GM20000 (cell line): ENCODE data around the gene KCNC1.

ENCODE experiments used
- DNase-seq: peaks from one replicate; pipeline ENCODE4 v3.0.0; 2012; ENCODE audit warnings: low spot score
- TF ChIP-seq, protein P1 (sequence below): IDR thresholded peaks from 2 replicates; pipeline ENCODE4 v1.5.1; 2012; ENCODE audit warnings: mild to moderate bottlenecking, control low read depth; ENCODE audit errors: extremely low read depth, missing control alignments

KCNC1 gene

DNA sequence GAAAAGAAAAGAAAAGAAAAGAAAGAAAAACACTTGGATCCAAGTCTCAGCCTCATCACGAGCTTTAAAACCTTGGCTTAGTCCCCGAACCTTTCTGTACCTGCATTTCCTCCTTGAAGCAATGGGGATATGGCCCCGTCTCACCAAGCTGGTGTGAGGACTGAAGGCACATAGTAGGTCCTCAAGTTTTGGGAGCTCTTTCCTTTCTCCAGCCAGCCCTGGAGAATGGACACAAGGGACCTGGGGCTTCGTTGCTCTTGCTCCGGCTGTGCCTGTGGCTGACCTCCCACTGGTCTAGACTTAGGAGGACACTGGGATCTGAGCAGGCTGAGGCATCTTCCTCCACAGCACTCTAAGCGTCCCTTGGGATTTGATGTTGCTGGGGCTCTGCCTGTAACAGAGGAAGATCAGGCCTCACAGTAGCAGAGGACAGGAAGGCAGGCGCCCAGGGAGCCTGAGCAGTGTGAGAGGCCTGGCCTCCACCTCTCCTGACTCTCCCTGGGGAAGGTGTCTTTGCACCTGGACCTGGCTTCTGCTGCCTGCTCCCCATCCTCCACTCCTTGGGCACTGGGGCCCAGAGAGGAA lies 32.8 kb downstream of the KCNC1 start:
- TF ChIP-seq, protein P1, sequence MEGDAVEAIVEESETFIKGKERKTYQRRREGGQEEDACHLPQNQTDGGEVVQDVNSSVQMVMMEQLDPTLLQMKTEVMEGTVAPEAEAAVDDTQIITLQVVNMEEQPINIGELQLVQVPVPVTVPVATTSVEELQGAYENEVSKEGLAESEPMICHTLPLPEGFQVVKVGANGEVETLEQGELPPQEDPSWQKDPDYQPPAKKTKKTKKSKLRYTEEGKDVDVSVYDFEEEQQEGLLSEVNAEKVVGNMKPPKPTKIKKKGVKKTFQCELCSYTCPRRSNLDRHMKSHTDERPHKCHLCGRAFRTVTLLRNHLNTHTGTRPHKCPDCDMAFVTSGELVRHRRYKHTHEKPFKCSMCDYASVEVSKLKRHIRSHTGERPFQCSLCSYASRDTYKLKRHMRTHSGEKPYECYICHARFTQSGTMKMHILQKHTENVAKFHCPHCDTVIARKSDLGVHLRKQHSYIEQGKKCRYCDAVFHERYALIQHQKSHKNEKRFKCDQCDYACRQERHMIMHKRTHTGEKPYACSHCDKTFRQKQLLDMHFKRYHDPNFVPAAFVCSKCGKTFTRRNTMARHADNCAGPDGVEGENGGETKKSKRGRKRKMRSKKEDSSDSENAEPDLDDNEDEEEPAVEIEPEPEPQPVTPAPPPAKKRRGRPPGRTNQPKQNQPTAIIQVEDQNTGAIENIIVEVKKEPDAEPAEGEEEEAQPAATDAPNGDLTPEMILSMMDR: no peak
- DNase-seq: no peak

DNA sequence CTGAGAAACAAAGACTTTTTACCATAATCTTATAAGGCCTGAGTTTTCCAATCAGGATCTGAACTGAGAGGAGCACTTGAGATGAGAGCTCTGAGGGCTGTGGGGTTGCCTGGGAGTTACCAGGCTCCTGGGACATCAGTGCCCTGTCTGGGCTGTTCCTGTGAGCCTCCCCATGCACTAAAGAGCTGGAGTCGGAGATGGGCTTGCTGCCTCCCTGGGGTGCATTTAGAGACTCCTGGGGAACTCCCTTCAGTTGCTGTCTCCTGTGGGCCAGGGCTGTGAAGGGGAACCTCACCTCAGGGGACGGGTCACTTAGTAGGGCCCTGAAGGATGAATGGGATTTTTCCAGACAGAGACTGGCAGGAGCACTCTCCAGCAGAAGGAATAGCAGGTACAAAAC lies 33.3 kb downstream of the KCNC1 start:
- TF ChIP-seq, protein P1: no peak
- no peak for DNase-seq

DNA sequence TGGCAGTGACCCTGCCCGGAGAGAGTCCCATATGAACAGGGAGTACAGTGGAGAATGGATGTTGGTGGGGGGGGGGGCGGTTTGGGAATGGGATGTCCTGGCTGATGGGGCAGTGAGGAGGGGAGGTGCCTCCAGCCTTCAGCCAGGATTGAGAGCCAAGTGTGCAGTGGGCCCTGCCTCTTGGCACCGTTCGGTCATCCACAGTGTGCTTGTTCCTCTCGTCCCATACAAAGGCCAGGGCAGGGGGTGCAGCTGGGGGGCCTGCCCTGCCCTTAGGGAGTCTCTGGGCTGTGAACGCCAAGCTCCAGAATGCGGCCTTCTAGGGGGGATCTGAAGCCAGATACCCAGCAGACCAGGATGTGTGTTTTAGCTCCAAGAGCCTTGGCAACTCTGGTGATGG lies 34.0 kb downstream of the KCNC1 start:
- TF ChIP-seq, protein P1: no peak
- no peak for DNase-seq

DNA sequence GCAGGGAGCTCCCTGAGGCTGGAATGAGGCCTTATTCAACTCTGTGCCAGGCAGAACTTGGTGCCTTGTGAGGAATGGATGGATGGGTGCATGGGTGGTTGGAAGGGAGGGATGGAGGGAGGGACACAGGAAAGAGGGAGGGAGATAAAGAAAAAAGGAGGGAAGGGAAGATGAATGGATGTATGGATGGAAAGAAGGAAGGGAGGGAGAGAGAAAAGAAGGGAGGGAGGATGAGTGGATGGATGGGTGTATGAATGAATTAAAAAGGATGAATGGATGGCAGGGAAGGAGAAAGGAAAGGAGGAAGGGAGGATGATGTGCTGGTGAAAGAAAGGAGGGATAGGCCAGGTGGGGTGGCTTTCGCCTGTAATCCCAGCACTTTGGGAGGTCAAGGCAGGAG lies 34.6 kb downstream of the KCNC1 start:
- no peak for DNase-seq
- TF ChIP-seq, protein P1: no peak

DNA sequence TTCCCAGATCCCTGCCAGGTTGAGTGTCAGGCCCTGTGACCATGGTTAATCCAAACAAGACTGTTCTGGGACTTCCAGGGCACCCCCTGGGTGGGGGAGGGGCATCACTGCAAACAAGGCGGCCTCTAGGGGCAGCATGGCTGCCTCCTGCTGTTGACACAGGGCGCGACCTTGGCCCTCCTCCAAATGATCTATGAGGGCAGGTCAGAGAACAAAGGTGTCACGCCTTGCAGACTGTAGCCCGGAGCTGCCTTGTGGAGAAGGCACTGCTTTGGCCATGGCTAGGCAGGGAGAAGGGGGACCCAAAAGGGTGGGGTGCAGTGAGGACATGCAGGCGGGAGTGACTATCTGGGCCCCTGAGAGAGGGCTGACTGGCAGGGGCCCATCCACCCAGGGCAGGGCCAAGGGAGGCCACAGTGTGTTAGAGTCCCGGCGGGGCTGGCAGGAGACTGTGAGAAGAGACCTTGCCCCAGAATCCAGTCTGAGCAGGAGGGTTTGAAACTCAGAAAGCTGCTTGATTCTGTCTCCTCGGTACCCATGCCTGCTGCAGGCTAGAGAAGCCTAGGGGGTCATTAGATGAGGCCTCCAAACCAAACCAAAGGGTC lies 35.6 kb downstream of the KCNC1 start:
- no peak for DNase-seq
- TF ChIP-seq, protein P1: no peak

DNA sequence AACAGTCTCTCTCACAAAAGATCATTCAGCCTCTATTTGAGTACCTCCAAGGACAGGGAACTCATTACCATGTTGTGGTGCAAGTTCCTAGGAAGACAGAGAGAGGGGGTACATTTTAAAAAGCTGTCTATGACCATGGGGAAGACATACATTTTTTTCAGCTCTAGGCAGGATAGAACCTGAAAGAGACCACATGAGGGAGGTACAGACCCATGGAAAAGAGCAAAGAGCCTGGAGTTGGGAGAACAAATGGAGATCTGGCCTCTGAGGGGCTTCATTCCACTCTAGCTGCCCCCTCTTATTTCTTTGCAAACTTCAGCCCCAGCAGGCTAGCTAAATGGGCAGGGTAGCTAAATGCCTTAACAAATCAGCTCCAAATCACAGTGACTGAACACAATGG lies 36.3 kb downstream of the KCNC1 start:
- DNase-seq: no peak
- TF ChIP-seq, protein P1: no peak

DNA sequence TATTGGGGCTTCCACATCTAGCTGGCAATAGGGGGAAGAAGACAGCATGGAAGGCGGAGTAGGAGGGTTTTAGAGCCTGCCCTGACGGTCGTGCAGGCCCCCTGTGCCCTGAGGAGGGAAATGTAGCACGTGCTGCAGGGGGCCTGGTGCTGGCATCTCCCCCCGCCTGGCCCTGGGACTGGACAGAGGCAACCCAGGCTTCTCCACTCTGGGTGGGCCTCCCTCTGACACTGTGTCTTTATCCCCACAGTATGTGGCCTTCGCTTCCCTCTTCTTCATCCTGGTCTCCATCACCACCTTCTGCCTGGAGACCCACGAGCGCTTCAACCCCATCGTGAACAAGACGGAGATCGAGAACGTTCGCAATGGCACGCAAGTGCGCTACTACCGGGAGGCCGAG lies 36.8 kb downstream of the KCNC1 start:
- TF ChIP-seq, protein P1: no peak
- DNase-seq: no peak
